ENCODE results near the gene NRL.

- TF ChIP-seq EZH2 (IDR thresholded peaks at IDR 0.05; ENCODE audit: insufficient read depth, poor library complexity, severe bottlenecking) (no peak), EZH2phosphoT487 (IDR thresholded peaks at IDR 0.05; ENCODE audit: insufficient read depth, low read depth) (no peak)
Observed at GRCh38 chr14:24130380-24130716, 15.6 kb upstream of the NRL start, which contains the start of gene FITM1.
